Mesothelial cell of epicardium (in vitro differentiated cells): ENCODE results near the gene VPS16. TPM values are rescaled to one million over a fixed set of nuclear protein-coding genes. Genes with fewer than 3 reads are reported as not detected.
A peak's percentile ranks its signal among the peaks of the same experiment; 100 is the strongest.

ENCODE experiments used
- DNase-seq, 2 experiments: peaks; one replicate each; pipeline ENCODE4 v3.0.0; 2021; ENCODE audit warnings: low spot score in 2 of 2; ENCODE audit not compliant: unreplicated experiment in 2 of 2
- H3K27ac Mint-ChIP-seq: 2 replicates; pipeline ENCODE4 v1.8.0; 2021; ENCODE audit warnings: mixed read lengths
- H3K27me3 Mint-ChIP-seq: 2 replicates; pipeline ENCODE4 v1.8.0; 2021; ENCODE audit warnings: low read depth, mixed read lengths
- H3K36me3 Mint-ChIP-seq: 2 replicates; pipeline ENCODE4 v1.8.0; 2021; ENCODE audit warnings: mixed read lengths
- H3K4me1 Mint-ChIP-seq: 2 replicates; pipeline ENCODE4 v1.8.0; 2021; ENCODE audit warnings: mixed read lengths
- H3K4me3 Mint-ChIP-seq: 2 replicates; pipeline ENCODE4 v1.8.0; 2021; ENCODE audit warnings: mild to moderate bottlenecking, moderate library complexity, mixed read lengths
- H3K9me3 Mint-ChIP-seq: 2 replicates; pipeline ENCODE4 v1.8.0; 2021; ENCODE audit warnings: mixed read lengths
- total RNA-seq: library from RNA; stranded (reverse); gene quantifications from 3 replicates; pipeline ENCODE4 v1.2.1, GENCODE V29; 2021
- TF ChIP-seq, protein P1 (sequence below): fragments of 200-600 bp; sonication (generic); IDR thresholded peaks from one replicate; pipeline ENCODE4 v1.5.0; 2021; ENCODE audit warnings: antibody characterized with exemption; ENCODE audit not compliant: unreplicated experiment

VPS16 gene
- total RNA-seq, 1 donor from 2014 or later = 51.6 TPM

DNA sequence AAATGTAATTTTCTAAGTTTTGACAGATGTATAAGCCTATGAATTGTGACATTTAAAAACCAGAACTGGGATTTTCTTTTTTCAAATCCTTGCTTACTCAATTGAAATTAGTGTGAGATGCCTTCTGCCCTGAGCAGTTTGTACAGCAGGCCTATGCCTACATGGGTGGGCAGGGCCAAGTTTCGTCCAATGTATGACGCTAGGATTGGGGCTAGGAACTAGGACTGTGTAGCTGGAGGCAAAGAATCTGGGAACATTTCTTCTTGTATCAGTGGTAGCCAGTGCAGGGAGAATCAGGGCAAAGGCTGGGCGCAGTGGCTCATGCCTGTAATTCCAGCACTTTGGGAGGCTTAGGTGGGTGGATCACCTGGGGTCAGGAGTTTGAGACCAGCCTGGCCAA, 28.8 kb downstream of the VPS16 start:
- Mint-ChIP-seq H3K9me3 (no peaks in the 10 kb centered on the region), H3K4me3 (no peak overlapping the region), H3K4me1 (peaks cover 21% of the 10 kb centered on the region), H3K27ac (no peak overlapping the region), H3K36me3 (peaks cover 9% of the 10 kb centered on the region), H3K27me3 (peaks cover 28% of the 10 kb centered on the region)
- TF ChIP-seq, protein P1, sequence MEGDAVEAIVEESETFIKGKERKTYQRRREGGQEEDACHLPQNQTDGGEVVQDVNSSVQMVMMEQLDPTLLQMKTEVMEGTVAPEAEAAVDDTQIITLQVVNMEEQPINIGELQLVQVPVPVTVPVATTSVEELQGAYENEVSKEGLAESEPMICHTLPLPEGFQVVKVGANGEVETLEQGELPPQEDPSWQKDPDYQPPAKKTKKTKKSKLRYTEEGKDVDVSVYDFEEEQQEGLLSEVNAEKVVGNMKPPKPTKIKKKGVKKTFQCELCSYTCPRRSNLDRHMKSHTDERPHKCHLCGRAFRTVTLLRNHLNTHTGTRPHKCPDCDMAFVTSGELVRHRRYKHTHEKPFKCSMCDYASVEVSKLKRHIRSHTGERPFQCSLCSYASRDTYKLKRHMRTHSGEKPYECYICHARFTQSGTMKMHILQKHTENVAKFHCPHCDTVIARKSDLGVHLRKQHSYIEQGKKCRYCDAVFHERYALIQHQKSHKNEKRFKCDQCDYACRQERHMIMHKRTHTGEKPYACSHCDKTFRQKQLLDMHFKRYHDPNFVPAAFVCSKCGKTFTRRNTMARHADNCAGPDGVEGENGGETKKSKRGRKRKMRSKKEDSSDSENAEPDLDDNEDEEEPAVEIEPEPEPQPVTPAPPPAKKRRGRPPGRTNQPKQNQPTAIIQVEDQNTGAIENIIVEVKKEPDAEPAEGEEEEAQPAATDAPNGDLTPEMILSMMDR = no peak
- DNase-seq = no peak

DNA sequence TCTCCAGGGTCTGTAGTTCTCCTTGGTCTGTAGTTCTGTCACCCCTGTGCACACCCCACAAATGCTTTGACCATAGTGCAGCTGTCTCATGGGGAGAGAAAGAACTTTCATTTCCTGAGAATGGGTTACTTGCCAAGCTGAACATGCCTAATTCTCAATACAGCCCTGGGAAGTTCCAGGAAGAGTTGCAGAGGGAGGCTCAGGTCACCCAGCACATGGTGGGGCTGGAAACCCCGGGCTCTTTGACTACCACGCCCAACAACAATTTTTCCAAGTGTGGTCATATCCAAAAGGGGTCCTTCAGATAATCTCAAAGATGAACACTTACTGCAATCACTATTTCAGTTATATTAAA, 30.5 kb downstream of the VPS16 start:
- TF ChIP-seq, protein P1 = no peak
- DNase-seq = no peak
- H3K27ac Mint-ChIP-seq = no peak overlapping the region
- no peak overlapping the region for H3K4me3 Mint-ChIP-seq
- H3K9me3 Mint-ChIP-seq = no peaks in the 10 kb centered on the region
- no peaks in the 10 kb centered on the region for H3K36me3 Mint-ChIP-seq
- H3K4me1 Mint-ChIP-seq = peaks cover 34% of the 10 kb centered on the region
- H3K27me3 Mint-ChIP-seq = peaks cover 28% of the 10 kb centered on the region

DNA sequence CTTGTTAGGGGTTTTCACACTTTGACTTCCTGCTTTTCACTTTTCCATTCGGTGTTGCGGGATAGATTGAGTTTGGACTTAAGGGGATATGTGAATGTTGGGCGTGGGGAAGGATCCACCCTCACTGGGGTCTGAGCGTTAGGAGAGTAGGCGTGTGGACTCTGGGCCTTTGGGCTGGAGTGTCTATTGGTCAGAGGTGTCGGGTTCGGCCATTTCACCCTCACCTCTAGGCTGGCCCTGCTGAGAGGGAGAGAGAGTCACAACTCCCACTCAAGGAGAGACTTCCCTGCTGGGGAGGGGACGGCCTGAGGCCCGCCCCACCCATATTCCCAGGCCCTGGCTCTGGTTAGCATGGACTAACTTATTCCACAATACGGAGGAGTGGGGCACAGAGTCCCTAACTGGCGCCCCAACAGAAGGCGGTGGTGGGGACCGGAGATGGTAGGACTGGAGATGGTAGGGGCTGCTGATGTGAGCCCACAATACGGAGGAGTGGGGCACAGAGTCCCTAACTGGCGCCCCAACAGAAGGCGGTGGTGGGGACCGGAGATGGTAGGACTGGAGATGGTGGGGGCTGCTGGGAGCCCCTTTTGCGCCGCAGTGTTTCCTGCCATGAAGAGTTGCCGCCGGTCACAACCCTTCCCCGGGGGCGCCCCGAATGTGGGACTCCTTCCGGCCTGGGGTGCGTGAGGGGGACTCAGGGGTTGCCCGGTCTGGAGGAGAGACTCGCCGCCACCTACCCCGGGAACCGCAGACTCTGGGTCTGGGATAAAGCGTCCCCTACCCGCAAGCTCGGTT, 31.3 kb downstream of the VPS16 start:
- peaks cover 28% of the 10 kb centered on the region for H3K27me3 Mint-ChIP-seq
- peak overlapping the region; percentile 88 for H3K4me3 Mint-ChIP-seq
- no peak overlapping the region for H3K27ac Mint-ChIP-seq
- DNase-seq = no peak
- peaks cover 35% of the 10 kb centered on the region for H3K4me1 Mint-ChIP-seq
- TF ChIP-seq, protein P1 = no peak
- no peaks in the 10 kb centered on the region for H3K9me3 Mint-ChIP-seq
- no peaks in the 10 kb centered on the region for H3K36me3 Mint-ChIP-seq

DNA sequence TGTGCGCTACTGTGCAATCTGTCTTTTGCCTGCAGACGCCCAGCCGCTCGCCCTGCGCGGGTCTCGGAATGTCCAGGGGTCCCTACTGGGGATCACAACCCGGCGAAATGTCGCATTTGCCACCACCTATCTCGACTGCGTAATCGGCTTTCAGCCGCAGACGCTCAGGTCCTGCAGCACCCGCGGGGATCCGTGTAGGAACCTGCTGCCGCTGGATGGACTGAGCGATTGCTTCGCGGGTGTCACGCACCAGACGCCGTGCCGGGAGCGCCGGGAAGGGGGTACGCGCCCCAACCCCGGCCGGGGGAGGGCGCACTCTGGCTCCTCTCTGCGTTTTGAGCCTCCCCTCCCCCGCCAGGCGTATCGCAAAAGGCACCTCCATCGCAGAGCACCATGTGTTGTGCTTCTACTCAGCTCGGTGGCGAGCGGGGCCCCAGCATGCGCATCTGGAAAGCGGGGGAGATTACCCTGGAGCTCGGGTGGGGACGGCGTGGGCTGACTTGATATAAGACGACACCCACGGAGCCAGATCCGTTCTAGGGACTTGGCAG, 32.0 kb downstream of the VPS16 start:
- H3K27ac Mint-ChIP-seq = peak overlapping the region; percentile 47
- no peaks in the 10 kb centered on the region for H3K9me3 Mint-ChIP-seq
- DNase-seq = peak in 1 of 2 experiments; percentile 57
- no peaks in the 10 kb centered on the region for H3K36me3 Mint-ChIP-seq
- TF ChIP-seq, protein P1 = no peak
- H3K4me3 Mint-ChIP-seq = peak overlapping the region; percentile 88
- H3K4me1 Mint-ChIP-seq = peaks cover 35% of the 10 kb centered on the region
- H3K27me3 Mint-ChIP-seq = peaks cover 28% of the 10 kb centered on the region

DNA sequence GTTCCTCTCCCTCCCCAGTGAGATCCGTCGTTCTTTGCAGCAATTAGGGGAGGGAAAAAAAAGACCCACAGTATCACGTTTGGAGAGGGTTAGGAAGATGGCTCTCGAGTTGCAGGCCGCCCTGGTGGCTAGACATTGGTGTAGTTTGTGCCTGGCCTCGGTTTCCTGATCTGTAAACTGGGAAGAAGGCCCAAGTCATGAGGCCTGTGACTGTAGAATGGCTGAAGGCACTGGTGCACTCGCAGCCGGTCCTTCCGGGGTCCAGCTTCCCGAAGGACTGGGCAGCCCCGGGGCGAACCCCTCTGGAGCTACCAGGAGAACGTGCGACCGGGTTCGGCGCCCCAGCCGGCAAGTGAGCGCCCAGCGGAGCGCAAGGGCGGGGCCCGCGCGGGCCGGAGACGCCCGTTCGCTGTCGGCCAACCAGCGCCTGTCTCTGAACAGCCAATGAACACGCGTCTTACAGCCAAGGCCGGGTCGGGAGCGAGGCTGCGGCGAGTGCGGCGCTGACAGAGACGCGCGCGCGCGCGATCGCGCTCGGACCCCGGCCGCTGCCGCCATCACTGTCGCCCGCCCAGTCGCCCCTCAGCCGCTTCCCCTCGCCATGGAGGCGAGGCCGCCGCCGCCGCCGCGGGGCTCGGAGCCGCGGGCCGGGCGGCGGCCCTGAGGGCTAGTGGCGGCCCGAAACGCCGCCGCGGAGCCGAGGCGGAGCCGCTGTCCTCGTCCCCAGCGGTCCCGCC, 32.6 kb downstream of the VPS16 start, which contains the start of gene PTPRA:
TSS of gene PTPRA (plus strand) at position 472 of the 737 bp plus-strand sequence. CDS start 90,797 bp downstream, outside the sequence.
- peak within 1 kb of the TSS; percentile 88 for H3K4me3 Mint-ChIP-seq
- H3K4me1 Mint-ChIP-seq = peaks cover 35% of the 10 kb centered on the region
- H3K27ac Mint-ChIP-seq = peak within 1 kb of the TSS; percentile 47
- H3K27me3 Mint-ChIP-seq = peaks cover 28% of the 10 kb centered on the region
- TF ChIP-seq, protein P1 = peak; percentile 22
- H3K9me3 Mint-ChIP-seq = no peaks in the 10 kb centered on the region
- DNase-seq = peak; percentile 83 to 91
- no peaks in the 10 kb centered on the region for H3K36me3 Mint-ChIP-seq
